NCI-H82 treated with DMSO at 0.1 percent for 48 hours (cell line): ENCODE results near the gene TNS1.

Experiments
- DNase-seq: peaks from one replicate; lab custom pipeline; 2025; ENCODE audit not compliant: unreplicated experiment; lab: John Stamatoyannopoulos, UW

Gene TNS1

DNA sequence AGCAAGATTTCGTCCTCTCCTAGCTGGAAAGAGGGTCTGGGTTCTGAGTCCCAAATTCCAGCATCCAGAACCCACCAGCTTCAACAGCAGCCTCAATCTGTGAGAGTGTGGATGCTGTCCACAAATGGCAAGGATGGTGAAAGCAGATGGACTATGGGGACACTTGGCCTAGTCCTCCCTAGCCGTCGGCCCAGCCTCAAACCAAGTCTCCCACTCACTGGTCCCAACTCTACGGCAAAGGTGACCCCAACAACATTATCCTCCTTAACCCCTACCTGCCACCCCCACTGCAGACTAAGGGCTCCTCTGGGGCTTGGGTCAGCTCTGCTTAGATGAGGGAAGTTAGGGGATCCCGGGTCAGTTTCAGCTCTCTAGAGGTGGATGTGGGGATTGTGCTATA, 57.3 kb downstream of the TNS1 start:
- no peak for DNase-seq

DNA sequence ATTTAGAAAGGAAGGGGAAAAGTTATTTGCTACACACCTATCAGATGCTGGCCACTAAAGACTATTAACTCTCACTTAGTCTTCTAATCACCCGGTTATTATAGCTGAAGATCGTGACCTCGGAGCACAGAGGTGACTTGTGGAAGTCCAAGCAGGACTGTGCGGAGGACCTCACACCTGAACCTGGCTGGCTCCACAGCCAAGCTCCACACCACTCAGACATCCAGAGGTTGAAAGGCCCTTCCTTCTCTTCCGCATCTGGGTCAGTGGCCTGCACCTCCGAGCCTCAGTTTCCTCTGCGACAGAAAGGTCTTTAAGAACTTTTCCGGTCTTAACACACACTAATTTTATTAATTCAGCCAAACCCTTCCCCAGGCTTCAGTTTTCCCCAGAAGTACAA, 57.9 kb downstream of the TNS1 start:
- no peak for DNase-seq

DNA sequence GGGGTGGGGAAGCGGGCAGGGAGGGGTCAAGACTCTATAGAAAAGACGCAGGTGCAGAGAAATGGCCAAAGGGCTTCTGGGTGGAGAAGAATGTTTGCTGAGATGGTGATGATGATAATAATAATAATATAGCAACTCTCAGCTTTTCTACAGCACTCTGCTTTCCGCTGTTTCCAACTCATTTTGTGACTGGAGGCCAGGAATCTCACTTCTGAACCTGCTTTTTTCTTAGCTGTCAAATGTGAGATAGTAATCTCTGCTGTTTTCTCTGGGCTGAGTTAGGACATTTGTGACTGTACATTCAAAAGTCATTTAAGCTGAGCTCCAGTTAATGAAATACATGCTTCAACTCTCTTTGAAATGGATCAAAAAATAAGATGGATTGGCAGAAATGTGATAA, 58.4 kb downstream of the TNS1 start:
- DNase-seq: no peak

DNA sequence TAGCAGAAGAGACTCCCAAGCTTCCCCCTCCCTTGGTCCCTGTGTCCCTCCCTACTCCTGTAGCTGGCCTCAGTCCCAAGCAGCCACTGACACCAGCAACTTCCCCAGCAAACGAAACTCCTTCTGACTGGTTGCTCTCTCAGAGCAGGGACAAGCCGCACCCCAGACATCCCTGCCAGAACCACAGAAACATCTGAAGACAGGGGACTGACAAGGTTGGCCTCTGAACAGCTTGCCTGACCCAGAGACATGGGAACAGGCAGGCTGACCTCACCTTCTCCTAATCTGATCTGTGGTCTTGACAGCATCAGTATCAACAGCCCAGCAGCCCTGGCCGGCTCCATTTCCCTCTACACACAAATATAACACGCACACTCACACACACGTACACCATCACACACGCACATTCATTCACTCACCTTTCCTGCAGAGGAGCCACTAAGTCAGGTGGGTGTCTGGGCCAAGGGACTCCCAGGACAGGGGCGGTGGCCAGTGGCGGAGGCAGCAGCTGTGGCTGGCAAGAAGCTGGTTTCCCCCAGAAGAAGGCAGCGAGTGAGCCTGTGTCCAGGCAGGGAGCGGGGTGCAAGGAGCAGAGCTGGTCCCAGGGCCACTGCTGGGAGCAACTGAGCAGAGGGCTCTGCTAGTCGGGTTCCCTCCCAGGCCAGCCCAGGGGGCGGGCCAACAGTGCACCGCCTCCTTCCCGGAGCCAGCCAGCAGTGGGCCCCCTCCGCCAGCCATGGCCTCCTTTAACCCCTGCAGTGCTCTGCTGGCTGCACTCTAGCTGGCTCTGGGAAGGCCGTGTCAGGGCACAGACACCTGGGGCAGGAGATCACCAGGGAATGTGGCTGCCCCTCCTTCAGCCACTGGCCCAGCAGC, 59.1 kb downstream of the TNS1 start:
- DNase-seq: peak; percentile 31

DNA sequence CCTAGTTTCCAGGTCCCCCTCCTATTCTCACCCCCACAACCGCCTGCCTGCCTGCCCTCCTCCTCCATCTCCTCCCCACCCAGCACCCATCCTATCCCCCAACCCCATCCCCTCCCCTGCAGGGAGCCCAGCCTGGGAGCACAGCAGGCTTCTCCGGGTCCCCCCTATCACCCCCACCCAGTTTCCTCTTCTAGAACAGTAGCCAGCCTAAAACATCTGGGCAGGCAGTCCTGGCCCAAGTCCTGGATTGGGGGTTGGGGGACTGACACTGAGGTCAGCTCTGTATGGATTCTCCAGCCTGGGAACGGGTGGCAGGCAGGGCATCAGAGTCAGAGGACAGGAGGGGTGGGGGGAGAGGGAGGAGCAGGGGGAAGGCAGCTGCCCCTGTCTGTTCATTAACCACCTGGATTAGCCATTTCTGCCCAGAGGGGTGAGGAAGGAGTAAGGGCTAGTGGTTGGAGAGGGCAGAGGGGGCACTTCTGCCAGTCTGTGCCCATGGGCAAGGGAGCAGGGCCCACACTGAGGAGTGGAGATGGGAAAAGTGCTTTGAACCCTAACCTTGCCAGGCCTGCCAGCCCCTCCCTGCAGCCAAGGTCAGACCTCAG, 60.0 kb downstream of the TNS1 start:
- no peak for DNase-seq

DNA sequence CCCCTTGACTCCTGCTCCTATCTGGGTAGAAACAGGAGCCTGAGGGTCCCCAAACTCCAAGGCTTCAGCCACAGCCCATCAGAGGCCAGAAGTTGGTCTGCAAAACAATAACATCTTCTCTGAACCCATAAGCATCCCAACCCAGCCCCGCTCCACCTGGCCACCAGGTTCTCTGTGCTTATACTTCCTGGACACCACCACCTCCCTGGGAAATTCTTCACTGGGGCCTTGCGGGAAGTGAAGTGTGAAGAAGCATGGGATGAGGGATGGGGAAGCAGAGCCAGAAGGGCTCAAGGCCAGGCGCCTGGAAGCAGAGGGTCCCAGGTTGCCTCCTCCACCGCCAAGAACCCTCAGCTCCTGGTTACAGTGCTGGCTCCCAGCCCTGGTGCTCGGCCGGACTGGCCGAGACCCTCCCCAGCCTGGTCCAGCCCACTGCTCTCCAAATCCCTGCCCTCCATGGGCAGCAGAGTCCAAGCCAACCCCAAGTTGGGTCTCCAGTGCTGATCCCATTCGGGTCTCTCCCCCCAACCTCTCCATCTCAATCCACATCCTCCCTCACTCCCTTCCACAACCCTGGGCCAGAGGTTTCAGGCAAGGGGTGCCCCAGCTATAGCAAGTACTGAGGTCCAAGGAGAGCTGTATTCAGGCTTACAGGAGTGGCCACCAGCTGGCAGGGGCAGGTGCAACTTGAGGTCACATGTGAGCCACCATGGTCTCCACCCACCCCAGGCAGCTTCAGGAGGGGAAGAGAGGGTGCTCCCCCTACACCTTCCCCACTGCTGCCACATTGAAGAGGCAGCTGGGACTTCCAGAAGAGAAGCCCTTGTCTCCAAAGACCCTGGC, 60.7 kb downstream of the TNS1 start:
- no peak for DNase-seq

DNA sequence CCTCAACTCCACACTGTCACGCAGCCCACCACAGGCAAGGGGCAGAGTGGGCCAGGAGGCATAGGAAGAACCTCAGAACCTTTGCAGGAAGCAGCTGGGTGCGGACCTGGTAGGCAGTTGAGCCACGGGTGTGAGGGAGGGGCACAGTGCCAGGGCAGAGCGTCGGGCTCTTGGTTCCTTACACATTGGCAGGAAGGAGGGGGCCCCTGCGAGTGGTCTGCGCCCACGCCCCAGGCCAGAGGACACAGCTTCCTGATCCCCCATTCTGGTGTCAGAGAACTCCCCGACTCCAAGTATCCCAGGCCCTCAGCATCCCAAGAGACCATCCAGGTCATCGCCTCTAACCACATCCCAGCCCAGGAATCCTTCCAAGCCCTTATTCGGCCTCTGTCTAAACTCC, 61.5 kb downstream of the TNS1 start:
- no peak for DNase-seq

DNA sequence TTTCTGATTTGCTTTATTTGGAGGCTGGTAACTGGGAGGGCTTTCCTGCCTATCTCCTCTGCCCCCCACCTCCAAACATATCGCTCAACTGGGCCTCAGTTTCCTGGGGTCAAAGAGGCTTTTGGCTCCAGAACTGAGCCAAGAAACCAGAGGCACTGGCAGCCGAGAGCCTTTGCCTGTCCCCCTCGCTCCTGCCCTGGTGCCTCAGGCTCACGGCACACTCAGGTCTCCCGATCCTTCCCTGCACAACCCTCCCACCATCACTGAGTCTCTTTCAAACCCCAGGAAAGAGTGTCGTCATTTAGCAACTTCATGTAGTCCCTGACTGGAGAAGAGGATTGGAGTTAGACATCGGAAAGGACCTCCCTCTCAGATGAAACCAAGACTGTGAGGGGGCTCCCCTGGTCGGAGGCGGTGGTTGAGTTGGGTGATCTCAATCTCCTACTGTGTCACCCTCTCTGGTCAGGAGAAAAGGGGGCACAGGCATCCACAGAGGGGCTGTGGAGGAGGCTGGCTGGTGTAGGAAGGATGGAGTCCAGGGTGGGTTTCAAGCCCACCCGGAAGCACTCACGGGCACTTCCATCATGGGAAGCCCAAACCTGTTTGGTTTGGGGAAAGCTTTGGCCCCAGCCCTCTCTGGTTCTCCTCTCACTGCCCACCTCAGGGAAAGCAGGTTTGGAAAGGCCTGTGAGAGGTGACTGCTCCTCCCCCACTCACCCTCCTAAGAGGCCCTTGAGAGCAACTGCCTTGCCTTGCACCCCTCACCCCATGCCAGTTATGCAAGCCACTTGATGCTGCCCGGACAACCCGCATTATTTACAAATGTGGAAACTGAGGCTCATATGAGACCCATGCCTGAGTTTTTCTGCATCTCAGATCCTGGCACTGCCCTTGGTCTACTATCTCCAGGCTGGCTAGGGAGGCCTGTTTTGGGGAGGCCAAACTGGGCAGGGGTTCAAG, 62.3 kb downstream of the TNS1 start:
- DNase-seq: no peak

DNA sequence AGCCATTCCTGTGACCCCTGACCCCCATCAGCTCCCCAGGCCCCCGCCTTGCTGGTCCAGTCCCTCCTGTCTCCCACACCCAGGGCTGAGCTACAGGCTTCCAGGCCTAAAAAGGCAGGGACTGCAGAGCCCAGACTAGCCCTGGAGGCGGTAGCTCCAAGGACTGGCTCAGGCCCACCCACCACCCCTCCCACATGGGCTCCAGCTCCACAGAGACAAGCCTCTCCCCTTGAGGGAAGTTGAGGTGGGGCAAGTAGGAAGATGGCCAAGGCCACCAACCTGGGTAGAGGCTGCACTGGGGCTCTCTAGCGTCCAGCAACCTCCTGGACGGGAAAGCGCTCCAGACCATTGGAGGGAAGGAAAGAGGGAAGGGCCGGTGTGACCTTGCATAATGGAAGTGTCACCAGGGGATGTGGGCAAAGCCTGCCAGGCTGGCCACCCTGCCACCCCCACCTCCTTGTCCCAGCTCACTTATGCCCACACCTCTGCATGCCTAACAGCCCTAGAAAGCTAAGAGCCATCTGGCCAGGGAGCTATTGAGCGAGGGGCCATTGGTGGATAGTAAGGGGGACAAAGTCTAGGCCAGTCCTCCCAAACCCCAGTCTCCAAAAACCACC, 63.1 kb downstream of the TNS1 start:
- DNase-seq: no peak

DNA sequence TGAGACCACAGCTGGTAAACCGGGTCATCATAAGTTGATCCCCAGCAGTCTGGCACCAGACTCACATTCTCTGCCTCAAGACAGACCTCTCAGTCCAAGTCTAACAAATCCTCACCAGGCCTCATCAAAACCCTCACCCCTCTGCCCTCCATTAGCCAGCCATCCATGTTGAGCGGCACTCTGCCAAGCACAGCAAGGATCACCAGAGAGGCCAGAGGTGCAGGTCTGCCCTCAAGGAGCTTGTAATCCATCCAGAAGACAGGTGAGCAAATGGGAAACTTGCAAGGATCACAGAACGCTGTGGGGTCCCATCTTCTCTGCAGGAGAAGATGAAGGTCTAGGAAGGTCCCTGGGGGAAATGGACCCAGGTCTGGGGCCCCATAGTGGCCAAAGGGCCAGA, 63.6 kb downstream of the TNS1 start:
- DNase-seq: no peak

DNA sequence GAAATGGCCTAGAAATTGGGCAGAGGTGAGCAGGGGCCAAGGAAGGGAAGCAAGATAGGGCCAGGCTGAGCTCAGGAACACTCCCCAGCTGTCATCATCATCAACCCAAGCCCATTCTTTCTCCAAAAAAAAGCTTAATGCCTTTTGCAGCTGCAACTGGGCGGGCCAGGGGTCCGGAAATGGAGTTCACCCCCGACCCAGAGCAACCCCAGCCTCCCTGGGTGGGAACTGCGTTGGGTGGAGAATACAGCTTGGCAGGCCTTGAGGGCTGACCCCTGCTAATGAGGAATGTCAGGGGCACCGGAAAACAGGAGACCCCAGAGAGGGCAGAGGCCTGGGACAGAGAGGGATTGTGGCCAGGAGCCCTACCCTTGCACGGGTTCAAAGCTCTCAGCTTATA, 64.8 kb downstream of the TNS1 start:
- no peak for DNase-seq

DNA sequence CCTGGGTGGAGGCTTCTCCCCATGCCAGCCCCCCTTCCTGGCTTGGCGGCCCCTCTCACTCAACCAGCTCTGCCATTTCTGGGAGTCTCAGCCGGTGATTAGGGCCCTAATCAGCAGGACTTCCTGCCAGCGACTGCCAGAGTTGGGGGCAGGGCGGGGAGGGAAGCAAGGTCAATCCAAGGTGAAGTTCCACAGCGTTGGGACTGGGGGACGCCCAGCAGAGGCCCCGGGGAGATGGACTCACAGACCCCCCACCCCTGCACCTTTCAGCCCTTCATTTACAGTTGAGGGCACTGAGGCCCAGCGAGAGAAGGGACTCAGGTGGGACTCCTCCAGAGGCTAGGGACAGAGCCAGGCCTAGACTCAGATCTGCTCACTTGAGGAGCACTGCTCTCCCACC, 65.3 kb downstream of the TNS1 start:
- no peak for DNase-seq

DNA sequence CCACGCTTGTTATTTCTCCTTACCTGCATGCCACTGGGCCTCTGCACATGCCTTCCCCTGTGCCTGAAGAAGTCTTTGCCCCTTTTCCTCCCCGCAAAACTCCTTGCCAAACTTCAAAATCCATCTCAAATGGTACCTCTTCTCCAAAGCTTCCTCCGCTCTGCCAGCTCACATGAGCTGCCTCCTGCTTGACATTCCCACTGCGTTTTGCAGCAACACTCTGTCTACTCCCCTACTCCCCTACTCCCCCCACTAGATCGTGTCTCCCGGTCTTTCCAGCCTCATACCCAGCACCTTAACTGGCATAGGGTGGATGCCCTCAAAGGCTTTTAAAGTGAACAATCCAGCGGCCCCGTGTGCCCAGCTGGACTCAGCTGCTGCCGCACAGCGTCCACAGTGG, 65.8 kb downstream of the TNS1 start:
- DNase-seq: no peak

DNA sequence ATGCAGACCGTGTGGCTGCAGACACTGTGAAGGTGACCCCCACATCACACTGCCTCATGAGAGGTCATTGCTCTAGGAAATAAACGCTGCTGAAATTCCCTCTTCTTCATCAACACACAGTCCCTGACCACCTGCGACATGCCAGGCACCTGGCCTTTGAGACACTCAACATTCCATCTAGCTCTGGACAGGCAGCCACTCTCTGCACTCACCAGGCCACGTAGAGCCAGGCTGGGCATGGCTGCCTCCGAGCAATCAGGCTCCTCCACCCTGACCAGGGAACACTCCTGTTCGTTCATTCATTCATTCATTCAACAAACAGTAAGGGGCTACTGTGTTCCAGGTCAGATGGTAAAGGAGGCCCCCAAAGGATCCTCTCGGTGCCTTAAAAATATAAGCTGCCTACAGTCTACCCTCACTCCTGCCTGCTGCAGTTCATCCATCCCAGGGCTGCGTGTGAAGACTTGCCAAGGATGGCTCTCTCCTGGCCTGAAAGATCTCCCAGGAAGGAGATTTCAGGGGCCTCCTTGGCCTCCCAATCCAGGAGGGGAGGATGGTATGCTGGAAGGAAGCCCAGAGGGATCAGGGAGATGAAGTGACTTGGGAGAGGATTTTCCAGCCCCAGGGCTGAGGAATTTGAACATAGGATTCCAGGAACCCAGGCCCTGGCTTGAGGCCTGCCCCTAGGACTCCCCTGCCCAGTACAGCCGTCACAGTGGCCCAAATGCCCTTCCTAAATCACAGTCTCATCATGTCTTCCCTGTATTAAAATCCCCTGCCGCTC, 66.7 kb downstream of the TNS1 start:
- DNase-seq: no peak

DNA sequence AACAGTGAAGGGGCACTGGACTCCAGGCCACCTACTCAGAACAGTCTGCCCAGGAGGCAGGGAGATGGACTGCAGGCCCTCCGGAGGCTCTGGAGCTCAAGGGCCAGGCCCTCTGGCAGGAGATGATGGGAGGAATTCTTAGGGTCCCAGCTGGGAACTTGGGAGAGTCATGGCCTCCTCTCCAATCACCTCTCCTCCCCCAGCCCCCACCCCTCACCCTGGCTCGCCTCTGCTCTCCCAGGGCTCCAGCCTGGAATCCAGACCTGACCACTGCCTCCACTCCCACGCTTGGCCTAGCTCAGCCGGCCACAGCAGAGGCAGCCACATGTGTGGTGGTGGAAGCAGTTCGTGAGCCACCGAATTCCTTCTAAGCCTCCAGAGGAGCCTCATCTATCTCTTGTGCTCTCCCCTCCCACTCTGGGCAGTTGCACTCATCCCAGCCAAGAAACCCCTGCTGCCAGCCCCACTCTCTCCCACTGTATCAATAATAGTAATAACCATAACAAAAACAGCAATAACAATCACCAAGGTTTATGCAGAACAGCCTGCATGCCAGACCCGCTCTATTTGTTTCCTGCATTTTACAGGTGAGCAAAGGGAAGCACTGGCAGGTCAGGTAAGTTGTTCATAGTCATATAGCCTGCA, 67.4 kb downstream of the TNS1 start:
- no peak for DNase-seq

DNA sequence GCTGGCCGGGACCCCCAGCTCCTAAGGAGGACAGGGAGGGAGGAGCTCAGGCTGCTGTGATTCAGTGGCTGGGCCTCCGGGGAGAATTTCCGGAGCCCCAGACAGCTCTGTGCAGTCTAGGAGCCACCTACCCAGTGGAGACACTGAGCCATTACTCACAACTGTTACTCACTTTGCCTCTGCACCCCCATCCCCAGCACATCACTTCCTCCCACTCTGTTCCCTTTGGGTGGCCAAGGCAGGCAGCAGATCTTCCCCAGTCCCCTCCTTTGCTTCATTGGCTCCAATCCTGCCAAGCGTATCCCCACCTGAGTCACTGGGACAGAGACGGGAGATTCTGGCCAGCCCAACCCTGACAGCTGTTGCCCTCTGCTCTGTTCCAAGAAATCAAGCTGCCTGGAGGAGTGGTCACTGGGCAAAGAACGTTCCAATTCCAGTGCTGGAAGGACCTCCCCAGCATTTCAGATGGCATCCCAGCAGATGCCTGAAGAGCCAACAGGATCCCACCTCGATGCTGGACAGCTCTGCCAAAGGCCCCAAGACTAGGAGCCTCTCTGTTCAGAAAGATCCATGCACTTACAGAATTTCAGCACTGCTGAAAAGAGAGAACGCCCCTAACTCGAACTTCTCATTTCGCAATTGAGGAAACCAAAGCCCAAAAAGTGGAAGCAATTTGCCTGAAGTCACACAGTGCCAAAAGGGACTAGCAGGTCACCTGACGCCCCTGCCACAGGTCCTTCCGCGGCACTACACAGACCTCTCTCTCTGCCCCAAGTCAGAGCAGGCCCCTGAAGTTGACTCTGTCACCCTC, 68.3 kb downstream of the TNS1 start:
- DNase-seq: no peak

DNA sequence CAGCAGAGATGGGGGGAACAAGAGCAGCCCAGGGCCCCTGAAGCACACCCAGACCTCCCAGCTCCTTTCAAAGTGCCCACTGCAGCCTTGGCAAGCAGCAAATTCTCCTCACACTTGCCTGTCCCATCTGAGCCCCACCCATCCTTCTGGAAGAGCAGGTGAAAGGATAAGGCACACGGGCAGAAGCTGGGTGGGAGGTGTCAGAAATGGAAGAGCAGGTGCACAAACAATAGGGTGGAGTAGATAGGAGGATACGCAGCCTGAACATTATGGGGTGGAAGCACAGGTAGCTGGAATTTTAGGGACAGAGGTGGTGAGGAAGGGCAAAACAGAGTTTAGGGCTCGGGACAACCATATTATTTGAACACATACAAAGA, 69.2 kb downstream of the TNS1 start:
- no peak for DNase-seq
